Gastrocnemius medialis (tissue), 4 donors: ENCODE results near the gene BTG1. TPM values are rescaled to one million over a fixed set of nuclear protein-coding genes. Genes with fewer than 3 reads are reported as not detected.
"Not testable (repeated sequence)": the region's sequence is repeated elsewhere in the genome, so short reads cannot be mapped to it uniquely, and the experiment has no call there.

Source experiments
- ATAC-seq, 2 donors: fragments of 150-250 bp; one replicate each; pipeline ENCODE4 v1.9.1; 2016
- DNase-seq, 2 donors: peaks; one replicate each; pipeline ENCODE4 v3.0.0-alpha.2; 2019
- H3K27ac ChIP-seq, 4 donors: fragments of 200-600 bp; sonication (generic); 1 replicate in 1 of 4; 2 replicates in 3 of 4; pipeline ENCODE4 v1.5.1; 2016 to 2018; ENCODE audit warnings: mild to moderate bottlenecking in 2 of 4, moderate library complexity in 1 of 4
- H3K27me3 ChIP-seq, 3 donors: fragments of 200-600 bp; sonication (generic) in 2 of 3; 1 replicate in 1 of 3; 2 replicates in 2 of 3; pipeline versions ENCODE4 v1.5.1 to v1.6.0; 2016 to 2019; ENCODE audit warnings: mild to moderate bottlenecking in 1 of 3, moderate library complexity in 1 of 3
- H3K36me3 ChIP-seq, 2 donors: fragments of 200-600 bp; sonication (generic) in 1 of 2; one replicate each; pipeline ENCODE4 v1.5.1; 2017 to 2018
- H3K4me1 ChIP-seq, 2 donors: fragments of 200-600 bp; sonication (generic) in 1 of 2; one replicate each; pipeline ENCODE4 v1.5.1; 2016 to 2017; ENCODE audit warnings: mild to moderate bottlenecking in 2 of 2
- H3K4me3 ChIP-seq, 4 donors: fragments of 200-600 bp; sonication (generic) in 3 of 4; 1 replicate in 1 of 4; 2 replicates in 3 of 4; pipeline ENCODE4 v1.5.1; 2016 to 2019; ENCODE audit warnings: mild to moderate bottlenecking in 2 of 4
- H3K9me3 ChIP-seq, 3 donors: fragments of 200-600 bp; sonication (generic) in 2 of 3; 1 replicate in 1 of 3; 2 replicates in 2 of 3; pipeline ENCODE4 v1.5.1; 2016 to 2019
- CTCF ChIP-seq, 5 experiments: fragments of 450-650 bp in 3 of 5; fragments of 200-600 bp in 2 of 5; sonication (generic) in 2 of 5; IDR thresholded peaks in 4 of 5; conservative IDR thresholded peaks in 1 of 5; 1 replicate in 4 of 5; 2 replicates in 1 of 5; pipeline ENCODE4 v1.5.1; 2016 to 2019; ENCODE audit warnings: antibody characterized with exemption in 5 of 5, mild to moderate bottlenecking in 3 of 5, moderate library complexity in 3 of 5
- POLR2A ChIP-seq, 2 donors: fragments of 450-650 bp; IDR thresholded peaks; one replicate each; pipeline ENCODE4 v1.6.1; 2017; ENCODE audit warnings: antibody characterized with exemption in 2 of 2, mild to moderate bottlenecking in 2 of 2, moderate library complexity in 2 of 2
- in situ Hi-C, 4 donors: fragments of 200-750 bp; cut with MboI; loops; one replicate each; pipeline versions ENCODE4 v1.15.0 to v1.8.0; 2017; ENCODE audit warnings: low sequenced_read_pairs in 4 of 4
- intact Hi-C: fragments of 100-400 bp; cut with DNase I; formaldehyde crosslinking; loops from one replicate; pipeline ENCODE4 v1.15.1; 2023; ENCODE audit warnings: low total_unique reads
- total RNA-seq, 4 donors: library from RNA; depleted of rRNA; stranded (reverse); fragments of >200 nt; gene quantifications; one replicate each; pipeline versions ENCODE4 v1.1.0 to v1.2.3, GENCODE V29; 2016

BTG1 gene
- total RNA-seq, 4 donors from 2014 or later: 12.5 to 33.1 (median 16.5) TPM

GRCh38 chr12:92096346-92097136 is 49.1 kb downstream of the BTG1 start:
- H3K4me1 ChIP-seq: no peaks in the 10 kb centered on the region
- H3K9me3 ChIP-seq: no peaks in the 10 kb centered on the region
- H3K27ac ChIP-seq: no peak overlapping the region
- in situ Hi-C loops (no loop called here), intact Hi-C loops (no loop called here)
- ATAC-seq: no peak
- H3K27me3 ChIP-seq: no peaks in the 10 kb centered on the region
- no peak overlapping the region for H3K4me3 ChIP-seq
- TF ChIP-seq POLR2A (IDR thresholded peaks at IDR 0.05) (no peak), CTCF (IDR thresholded peaks at IDR 0.05 in 4 of 5, conservative IDR thresholded peaks at IDR 0.05 in 1 of 5) (no peak)
- DNase-seq: no peak
- H3K36me3 ChIP-seq: no peaks in the 10 kb centered on the region

- no peaks in the 10 kb centered on the region for H3K9me3 ChIP-seq
- intact Hi-C loops: no loop called here
- in situ Hi-C loops: no loop called here
- H3K27ac ChIP-seq: no peak overlapping the region
- H3K36me3 ChIP-seq: no peaks in the 10 kb centered on the region
- no peaks in the 10 kb centered on the region for H3K27me3 ChIP-seq
- no peak overlapping the region for H3K4me3 ChIP-seq
- DNase-seq (no peak), ATAC-seq (no peak)
- no peak for TF ChIP-seq CTCF (IDR thresholded peaks at IDR 0.05 in 4 of 5, conservative IDR thresholded peaks at IDR 0.05 in 1 of 5)
- no peak for TF ChIP-seq POLR2A (IDR thresholded peaks at IDR 0.05)
- H3K4me1 ChIP-seq: no peaks in the 10 kb centered on the region
Measured at GRCh38 chr12:92094751-92095161, 50.9 kb downstream of the BTG1 start.

- not testable (repeated sequence) for H3K27ac ChIP-seq
Measured at GRCh38 chr12:92094301-92094700, 51.3 kb downstream of the BTG1 start.

More at GRCh38 chr12:92094301-92094700, 51.3 kb downstream of the BTG1 start:
- DNase-seq, intact Hi-C loops, H3K27me3 ChIP-seq, H3K4me3 ChIP-seq, ATAC-seq, H3K36me3 ChIP-seq, H3K4me1 ChIP-seq, H3K9me3 ChIP-seq, in situ Hi-C loops: not testable (repeated sequence)
